GM19395 (cell line): ENCODE results near the gene FSTL5.

ENCODE experiments used
- ATAC-seq: cut with Tn5 transposase; IDR thresholded peaks from one replicate; pipeline ENCODE4 v1.9.1; 2021; ENCODE audit warnings: mild to moderate bottlenecking, moderate library complexity; ENCODE audit not compliant: unreplicated experiment

FSTL5 gene

GRCh38 chr4:161345741-161346140 is 818.1 kb downstream of the FSTL5 start:
- ATAC-seq = no peak

GRCh38 chr4:161343569-161343950 is 820.2 kb downstream of the FSTL5 start:
- no peak for ATAC-seq

GRCh38 chr4:161342881-161343568 is 820.8 kb downstream of the FSTL5 start:
- ATAC-seq = no peak

GRCh38 chr4:161336621-161337020 is 827.2 kb downstream of the FSTL5 start:
- ATAC-seq = no peak

- ATAC-seq = no peak
Measured at GRCh38 chr4:161336016-161336530, 827.7 kb downstream of the FSTL5 start.
